NCI-H1092 (cell line): ENCODE results near the gene GOLT1B.
"Not testable (repeated sequence)": the region's sequence is repeated elsewhere in the genome, so short reads cannot be mapped to it uniquely, and the experiment has no call there.

ENCODE experiments used
- DNase-seq: peaks from one replicate; lab custom pipeline; 2025; lab: John Stamatoyannopoulos, UW

The GOLT1B gene, protein sequence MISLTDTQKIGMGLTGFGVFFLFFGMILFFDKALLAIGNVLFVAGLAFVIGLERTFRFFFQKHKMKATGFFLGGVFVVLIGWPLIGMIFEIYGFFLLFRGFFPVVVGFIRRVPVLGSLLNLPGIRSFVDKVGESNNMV

DNA sequence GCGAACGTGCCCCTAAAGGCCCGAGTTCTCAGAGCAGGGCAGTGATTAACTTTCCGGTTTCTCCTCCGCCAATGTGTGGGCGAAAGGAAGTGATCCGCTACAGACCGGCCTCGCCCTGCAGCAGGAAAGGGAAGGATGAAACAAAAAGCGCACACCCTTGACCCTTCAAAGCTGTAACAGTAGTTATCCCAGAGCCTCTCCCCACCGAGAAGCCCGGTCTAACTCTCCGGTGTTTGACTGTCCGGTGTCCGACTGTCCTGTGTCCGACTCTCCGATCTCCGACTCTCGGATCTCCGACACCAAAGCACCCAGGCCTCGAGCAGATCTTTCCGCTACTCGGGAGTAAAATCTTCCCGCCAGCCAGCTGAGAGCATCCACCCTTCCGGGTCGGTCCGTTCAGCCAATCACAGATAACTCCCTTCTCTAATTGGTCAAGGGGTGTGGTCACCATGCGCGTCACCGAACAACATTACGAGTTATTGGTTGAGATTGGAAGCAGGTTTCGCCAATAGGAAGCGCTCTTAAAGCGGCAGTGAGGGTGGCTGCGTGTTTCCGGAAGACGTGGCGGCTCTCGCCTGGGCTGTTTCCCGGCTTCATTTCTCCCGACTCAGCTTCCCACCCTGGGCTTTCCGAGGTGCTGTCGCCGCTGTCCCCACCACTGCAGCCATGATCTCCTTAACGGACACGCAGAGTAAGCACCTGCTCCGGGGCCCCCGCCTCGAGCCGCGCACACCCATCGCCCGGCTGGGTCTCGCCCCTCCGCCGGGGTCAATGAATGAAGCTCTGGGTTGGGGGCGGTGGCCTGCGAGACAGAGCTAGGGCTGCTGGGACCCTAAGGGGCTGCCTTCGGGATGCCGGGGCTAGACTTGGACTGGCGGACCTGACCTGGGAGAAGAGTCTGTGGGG, at the start of gene GOLT1B, which contains the start of gene RECQL:
GOLT1B (plus strand) TSS at position 532 of the 906 bp plus-strand sequence; CDS start at position 667, 135 bp downstream.
RECQL (minus strand) TSS at position 378 of the 906 bp plus-strand sequence. CDS start 2,065 bp downstream, outside the sequence.
- DNase-seq, result peak; percentile 98

DNA sequence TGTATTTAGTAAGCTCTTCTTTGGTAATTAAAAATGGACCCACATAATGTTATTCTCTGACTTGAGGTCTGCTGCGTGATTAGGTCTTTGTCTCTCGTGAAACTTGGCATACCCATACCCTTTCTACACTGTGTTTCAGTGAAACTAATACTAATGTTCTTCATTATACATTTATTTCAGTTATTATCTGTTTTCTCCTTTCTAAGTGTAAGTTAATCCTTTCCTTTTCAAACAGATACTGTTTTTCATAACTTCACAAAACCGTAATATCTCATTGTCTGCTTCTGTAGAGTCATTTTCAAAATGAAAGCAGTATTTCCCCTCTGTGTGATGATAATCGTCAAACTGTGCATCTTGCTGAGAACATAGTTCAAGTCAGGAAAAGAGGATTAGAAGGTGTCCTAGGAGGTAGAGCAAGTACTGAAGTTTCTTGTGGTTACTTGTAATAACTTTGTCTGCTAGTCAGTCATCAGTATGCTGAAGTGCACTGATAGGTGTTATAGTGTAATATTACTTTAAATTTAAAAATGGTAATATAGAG, 48.2 kb upstream of the GOLT1B start:
- no peak for DNase-seq

DNA sequence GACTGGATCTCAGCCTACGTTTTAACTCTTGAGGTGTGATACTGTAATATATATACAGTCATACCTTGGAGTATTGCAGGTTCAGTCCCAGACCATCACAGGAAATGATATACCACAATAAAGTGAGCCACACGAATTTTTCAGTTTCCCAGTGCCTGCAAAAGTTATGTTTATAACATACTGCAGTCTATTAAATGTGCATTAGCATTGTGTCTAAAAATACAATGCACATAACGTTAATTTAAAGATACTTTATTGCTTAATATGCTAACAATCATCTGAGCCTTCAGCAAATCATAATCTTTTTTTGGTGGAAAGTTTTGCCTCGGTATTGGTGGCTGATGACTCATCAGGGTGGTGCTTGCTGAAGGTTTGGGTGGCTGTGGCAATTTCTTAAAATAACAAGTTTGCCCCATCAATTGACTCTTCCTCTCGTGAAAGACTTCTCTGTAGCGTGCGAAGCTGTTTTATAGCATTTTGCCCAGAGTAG, 45.3 kb upstream of the GOLT1B start:
- no peak for DNase-seq

DNA sequence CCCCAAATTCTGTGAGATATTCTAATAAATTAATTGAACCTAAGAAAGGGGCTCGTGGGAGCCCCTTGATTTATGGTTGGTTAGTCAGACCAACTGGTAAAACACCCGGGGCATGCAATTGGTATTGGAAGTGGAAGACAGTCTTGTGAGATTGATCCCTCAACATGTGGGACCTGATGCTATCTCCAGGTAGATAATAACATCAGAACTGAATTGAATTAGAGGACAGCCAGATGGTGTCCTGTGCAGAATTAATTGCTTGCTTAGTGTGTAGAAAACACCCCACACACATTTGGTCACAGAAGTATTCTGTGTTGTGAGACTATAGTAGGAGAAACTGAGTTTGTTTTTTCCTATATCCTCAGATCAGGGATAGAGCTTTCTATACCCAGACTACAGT, 42.1 kb upstream of the GOLT1B start:
- DNase-seq, result no peak

DNA sequence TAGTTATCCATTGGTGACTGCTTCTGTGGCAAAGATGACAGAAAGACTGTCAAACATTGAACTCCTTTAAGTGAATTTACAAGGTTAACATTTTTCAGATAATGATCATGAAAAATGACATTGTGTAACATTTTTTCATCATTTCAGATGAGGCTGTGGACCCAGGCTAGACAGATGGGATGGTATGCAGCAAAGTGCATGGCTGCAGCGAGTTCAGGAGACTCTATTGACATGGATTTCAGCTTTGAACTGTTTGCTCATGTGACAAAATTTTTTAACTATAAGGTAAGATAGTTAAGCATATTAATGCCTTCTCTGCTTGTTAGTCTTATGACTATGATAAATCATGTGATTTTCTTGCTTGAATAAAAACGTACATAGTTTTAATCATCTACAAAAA, 34.3 kb upstream of the GOLT1B start:
- DNase-seq, result not testable (repeated sequence)

DNA sequence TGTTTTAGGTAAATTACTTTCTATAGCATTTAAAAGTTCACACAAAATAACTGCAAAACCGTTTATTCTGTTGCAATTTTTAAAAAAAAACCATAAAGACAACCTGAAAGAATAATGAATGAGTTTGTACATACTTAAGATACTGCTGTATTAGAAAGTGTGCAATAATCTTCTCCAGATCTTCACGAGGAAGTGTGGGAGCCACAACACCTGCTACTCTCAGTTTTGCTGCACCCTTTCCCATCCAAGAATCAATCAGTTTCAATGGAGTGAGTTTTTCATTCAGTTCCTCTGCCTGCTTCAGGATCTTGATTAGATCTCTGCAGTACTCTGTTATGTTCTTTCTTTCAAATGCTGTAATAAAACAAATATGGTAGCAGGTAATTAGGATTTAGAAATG, 30.3 kb upstream of the GOLT1B start:
- DNase-seq, result no peak

DNA sequence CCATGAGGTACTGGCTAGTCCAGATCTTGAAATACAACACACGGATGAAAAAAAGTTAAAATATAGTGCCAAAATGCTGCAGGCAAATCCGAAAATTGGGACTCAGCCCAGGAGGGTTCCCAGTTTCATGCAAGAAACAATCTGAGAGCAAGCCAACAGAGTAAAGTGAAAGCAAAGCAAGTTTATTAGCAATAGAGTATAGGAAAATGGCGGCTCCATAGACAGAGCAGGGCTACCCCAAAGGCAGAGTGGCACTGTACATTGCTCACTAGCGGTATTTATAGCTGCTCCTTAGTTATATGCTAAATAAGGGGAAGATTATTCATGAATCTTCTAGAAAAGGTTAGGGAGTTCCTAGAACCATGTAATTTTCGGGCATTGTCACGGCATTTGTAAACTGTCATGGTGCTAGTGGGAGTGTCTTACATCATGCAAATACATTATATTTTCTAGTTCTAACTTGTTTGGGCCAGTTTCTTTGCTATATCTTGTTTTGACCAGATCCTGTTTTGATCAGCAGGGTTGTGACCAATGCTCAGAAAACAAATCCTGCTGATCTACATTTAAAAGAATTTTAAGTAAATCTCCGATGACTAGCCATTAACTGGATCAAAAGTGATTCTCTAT, 29.3 kb upstream of the GOLT1B start:
- no peak for DNase-seq

DNA sequence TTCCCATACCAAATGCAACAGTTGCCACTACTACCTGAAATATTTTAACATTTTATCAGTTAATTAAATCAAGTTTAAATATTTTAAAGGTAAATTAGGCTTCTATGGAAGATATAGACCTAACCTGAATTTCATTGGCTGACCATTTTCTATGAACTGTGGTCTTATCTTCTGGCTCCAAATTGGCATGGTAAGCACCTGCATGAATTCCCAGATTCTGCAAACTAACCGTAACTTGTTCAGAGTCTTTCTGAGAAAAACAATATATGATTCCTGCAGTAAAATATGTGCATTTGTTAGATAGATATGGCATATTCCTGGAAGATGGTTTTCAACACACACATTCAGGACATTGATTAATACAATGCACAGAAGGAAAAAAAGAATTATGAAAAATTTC, 26.0 kb upstream of the GOLT1B start:
- DNase-seq, result no peak

DNA sequence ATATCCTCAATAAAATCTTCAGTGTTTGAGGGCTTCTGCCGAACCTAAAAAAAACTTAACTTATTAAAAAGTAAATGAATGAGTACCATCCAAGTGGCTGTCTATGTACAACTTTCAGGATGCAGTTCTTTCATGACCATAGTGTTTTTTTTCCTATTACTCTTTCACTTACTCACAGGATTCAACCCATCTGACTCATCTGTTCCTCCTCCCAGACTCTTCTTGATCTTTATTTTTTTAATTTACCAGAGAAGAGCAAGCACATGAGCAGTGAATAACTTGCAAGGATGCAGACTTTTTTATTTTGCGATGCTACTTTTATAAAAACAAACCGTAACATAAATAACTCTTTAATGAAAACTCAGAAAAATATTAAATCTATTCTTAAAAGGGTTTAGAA, 24.6 kb upstream of the GOLT1B start:
- DNase-seq, result no peak

DNA sequence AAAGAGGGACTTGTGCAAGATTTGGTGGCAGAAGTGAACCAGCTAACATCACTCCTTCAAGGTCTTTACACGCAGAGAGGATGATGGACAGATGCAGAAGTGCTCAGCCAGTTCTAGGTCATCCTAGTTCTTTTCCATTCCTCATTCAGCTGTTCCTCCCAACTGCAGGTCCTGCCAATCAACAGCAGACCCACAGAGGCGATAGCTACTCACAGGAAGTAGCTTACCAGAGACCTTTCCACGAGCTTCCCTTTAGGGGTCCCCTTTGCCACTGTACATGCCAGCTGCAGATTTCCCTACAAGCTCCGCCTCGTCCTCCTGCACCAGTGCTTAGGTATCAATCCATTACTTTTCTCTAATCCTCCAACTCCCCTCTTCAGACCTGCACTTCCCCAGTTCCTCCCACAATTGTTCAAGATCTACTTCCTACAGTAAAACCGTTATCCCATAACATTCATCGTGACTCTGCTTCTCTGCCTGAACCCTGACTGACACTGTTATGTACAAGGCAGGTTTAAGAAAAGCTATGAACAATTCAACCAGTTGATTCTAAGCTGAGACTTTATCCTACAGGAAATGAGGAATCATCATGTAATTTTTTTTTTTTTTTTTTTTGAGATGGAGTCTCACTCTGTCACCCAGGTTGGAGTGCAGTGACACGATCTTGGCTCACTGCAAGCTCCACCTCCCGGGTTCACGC, 22.7 kb upstream of the GOLT1B start:
- no peak for DNase-seq

DNA sequence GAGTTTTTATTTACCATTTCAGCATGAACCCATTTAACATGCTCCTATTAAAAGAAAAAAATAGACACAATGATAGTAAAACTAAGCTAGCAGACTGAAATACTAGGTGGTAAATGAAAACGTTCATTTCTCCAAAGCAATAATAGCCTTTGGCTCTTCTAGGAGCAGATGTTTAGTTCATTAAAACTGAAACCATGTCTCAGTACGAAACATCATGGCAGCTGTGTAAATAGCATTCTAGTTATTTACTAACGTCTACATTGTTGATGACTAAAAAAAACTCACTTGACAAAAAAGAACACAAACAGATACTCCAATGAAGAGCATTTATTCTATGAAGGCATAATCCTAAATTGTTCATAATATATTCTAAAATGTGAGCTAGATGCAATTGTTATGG, 18.1 kb upstream of the GOLT1B start:
- peak; percentile 75 for DNase-seq

DNA sequence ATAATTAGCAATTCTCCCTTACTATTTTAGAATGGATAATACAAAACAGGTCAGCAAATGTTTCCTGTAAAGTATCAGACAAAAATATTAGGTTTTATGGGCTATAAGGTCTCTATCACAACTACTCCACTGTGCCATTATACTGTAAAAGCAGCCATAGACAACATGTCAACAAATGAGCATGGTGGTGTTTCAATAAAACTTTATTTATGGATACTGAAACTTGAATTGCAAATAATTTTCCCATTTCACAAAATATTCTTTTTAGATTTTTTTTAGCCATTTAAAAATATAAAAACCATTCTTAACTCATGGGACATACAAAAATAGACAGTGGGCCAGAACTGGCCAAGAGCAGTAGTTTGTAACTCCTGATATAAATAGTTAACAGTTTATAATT, 15.6 kb upstream of the GOLT1B start:
- no peak for DNase-seq

DNA sequence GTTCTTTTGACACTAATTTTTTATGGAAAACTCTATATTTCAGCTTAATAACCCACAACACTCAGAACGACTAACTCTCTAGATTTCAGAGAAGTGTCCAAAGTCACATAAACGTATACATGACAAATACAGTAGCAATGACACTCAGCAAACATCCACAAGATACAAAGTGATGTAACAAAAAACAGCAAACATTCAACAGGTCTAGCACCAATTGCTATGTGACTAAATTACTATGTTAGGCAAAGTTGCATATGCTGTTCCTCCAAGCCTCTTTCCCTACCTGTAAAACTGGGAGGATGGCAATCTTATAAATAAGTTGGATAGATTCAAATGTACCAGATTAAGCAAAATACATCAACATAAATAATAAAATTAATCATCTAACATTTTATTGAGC, 1.8 kb upstream of the GOLT1B start:
- no peak for DNase-seq

DNA sequence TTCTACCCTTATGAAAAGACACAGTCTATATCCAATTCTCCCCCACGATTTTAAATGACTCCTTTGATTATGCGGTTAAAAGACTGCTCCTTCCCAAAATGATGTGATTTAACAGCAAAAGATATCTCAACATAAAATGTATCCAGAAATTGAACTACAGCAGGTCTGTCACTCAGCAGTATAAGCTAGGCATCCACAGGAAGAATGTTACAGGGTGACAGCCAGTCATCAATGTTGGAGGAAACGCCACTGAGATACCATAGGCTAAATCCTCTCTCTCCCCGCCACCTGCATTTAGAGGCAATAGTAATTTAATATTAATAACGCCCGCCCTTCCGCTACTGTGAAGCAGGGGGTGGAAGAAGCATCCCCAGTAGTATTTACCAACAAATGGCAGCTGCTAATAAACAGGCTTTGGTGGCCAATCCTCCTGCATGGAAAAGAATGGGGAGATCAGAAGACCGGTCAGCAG, 767 bp upstream of the GOLT1B start:
- no peak for DNase-seq

DNA sequence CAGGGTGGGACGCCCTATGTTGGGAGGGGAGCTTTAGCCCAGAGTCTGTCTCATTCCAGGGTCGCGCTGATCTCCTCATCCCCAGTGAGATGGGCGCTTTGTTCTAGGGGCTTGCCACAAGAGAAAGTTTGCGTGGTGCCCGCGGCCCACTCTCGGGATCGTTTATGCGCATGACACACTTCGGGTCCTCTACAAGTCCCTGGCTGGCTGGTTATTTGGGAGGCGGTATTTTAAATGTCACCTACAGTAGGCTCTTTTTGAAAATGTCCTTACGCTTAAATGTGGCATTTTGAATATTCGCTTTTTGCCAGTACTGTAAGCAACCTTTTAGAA, 541 bp downstream of the GOLT1B start:
- no peak for DNase-seq

DNA sequence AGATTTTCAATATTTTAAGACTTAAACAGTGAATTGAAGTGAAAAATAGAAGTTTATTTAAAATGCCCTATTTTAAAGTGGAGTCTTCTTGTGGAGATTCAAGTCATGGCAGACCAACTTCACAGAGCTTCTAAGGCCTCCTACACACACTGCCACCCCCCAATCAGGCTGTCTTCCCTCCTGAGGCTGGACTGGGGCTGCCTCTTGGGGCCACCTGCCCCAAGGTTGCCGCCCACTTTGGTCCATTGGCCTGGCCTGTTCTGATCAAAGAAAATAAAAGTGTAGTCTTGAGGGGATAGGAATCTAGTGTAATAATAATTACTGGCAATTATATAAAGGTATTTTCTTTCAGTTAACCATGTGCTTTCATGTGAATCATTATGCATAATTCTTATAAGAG, 1.3 kb downstream of the GOLT1B start:
- no peak for DNase-seq

DNA sequence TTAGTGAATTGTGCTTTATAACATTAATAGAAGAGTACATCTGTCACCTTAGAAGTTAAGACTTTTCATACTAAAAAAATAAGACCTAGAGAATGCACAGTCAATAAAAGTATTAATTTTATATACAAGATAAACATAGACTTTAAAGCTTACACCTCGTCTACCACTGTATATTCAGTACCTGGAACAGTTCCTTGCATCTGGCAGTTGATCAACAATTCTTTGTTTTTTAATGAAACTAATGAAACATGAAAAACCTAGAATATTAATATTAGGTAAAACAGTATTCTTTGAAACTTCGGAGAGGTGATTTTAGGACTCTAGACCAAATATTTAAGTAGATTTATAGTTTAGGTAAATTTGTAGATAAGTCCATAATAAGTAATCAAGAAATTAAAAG, 4.3 kb downstream of the GOLT1B start:
- DNase-seq, result no peak

DNA sequence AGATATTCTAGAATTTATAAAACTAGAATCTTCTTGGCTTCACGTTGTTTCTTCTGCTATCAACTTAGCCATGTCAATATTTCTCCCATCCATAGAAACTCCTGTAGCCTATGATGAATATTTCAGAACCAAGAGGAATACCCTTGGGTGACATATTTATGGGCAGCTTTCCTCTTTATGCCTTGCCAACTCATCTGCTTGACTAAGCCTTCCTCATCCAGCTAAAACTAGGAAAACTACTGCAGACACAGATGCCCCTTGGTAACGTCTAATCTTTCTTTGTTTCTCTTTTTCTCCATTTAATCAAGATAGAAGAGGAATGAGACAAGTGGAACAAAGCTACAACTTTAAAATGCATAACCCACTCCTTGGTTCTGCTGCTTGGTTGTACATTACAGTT, 6.3 kb downstream of the GOLT1B start:
- no peak for DNase-seq

DNA sequence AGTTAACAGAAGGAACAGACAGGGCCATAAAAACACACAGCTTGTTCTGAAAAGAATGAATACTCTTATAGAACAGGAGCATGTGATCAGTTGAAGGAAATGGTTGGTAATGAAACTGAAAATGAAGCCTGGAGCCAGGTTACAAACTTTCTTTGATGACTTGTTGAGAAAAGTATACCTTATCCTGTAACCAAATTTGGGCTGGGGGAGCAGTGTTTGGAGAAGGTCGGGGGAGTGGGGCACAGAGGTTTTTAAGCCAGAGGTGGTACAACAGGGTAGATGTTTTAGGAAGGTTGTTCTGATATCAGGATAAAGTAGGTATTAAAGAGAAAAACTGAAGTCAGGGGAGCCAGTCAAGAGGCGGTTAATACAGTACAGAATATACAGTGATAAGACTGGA, 8.2 kb downstream of the GOLT1B start:
- DNase-seq, result no peak

DNA sequence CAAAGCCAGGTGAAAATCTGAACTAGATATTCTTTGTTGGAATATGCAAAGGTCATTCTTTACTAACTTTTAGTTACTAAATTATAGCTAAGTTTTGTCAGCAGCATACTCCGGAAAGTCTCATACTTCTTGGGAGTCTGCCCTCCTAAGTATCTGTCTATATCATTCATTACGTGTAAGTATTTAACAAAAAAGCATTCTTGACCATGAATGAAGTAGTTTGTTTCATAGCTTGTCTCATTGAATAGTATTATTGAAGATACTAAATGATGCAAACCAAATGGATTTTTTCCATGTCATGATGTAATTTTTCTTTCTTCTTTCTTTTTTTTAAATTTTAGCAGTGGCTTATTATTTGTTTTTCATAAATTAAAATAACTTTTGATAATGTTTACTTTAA, 14.7 kb downstream of the GOLT1B start:
- no peak for DNase-seq

DNA sequence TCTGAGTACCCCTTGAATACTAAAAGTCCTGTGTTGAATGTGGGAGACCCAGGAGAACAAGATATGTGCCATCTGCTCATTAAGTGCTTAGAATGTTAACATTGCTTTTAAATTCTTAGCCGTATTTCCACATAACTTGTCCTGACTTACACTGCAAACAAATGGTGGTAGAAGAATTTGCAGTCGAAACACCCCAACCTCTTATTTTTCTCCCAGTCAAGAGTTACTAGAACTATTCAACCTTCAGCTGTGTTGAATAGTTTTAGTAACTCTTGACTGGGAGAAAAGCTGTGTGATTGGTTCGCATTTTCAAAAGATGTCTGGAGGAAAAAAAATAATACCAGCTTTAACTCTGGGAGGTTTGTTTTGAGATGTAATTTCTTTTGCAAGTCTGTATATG, 16.9 kb downstream of the GOLT1B start:
- no peak for DNase-seq

DNA sequence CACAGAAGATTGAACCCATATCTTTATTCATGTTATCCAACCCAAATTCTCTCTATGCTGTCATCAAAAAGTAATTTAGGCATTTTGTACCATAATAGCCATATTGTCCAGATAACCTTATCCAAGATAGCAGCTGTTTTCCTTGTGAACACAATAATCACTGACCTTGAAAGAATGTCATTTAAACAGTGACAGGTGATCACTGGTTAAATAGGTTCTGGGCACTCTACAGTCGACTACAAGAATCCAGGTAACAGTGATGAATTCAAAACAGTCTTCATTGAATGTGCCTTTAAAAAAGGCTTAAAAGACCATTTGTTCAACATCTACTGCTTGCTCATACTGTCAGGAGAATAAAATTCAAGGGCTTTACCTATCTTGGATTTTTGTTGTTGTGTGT, 20.0 kb downstream of the GOLT1B start:
- DNase-seq, result no peak
